Measurements from ENCODE around the gene KCNK6. TPM values are rescaled to one million over a fixed set of nuclear protein-coding genes. Genes with fewer than 3 reads are reported as not detected.

KCNK6 gene
- total and polyA plus RNA-seq, 2 donors from 2014 or later: 2.2 to 7.2 TPM

GRCh38 chr19:38359242-38360021 is 39.8 kb downstream of the KCNK6 start:
- H3K27ac ChIP-seq (ENCODE audit: low read depth in 2 of 2, low read length in 2 of 2): no peak overlapping the region
- peaks cover 7% of the 10 kb centered on the region for H3K27me3 ChIP-seq (ENCODE audit: control insufficient read depth, insufficient read depth, low read length)
- TF ChIP-seq CTCF (IDR thresholded peaks at IDR 0.05; ENCODE audit: borderline replicate concordance, extremely low read depth, insufficient read depth): no peak

GRCh38 chr19:38360351-38360750 is 40.7 kb downstream of the KCNK6 start:
- intact Hi-C loops (cut with DNase I): no loop called here
- DNase-seq: peak in 1 of 5 donors; percentile 67
- Histone ChIP-seq H3K9me3 (ENCODE audit: control insufficient read depth in 2 of 3, insufficient read depth in 1 of 3, low read length in 3 of 3) (no peaks in the 10 kb centered on the region), H3K27me3 (ENCODE audit: control insufficient read depth, insufficient read depth, low read length) (peaks cover 7% of the 10 kb centered on the region), H3K27ac (ENCODE audit: low read depth in 2 of 2, low read length in 2 of 2) (no peak overlapping the region), H3K9ac (ENCODE audit: low read length in 3 of 3) (no peak overlapping the region), H3K4me3 (ENCODE audit: low read length in 3 of 3) (no peak overlapping the region), H3K36me3 (ENCODE audit: control insufficient read depth in 2 of 3, insufficient read depth in 3 of 3, low read length in 3 of 3) (no peaks in the 10 kb centered on the region), H3K4me1 (ENCODE audit: control insufficient read depth in 2 of 3, insufficient read depth in 2 of 3, low read depth in 1 of 3, low read length in 3 of 3) (peaks cover 0 to 3% (median 0%) of the 10 kb centered on the region in 3 donors)
- no peak for TF ChIP-seq CTCF (IDR thresholded peaks at IDR 0.05; ENCODE audit: borderline replicate concordance, extremely low read depth, insufficient read depth)
- FAIRE-seq: no peak

More at GRCh38 chr19:38359242-38360021, 39.8 kb downstream of the KCNK6 start:
- no peaks in the 10 kb centered on the region for H3K36me3 ChIP-seq (ENCODE audit: control insufficient read depth in 2 of 3, insufficient read depth in 3 of 3, low read length in 3 of 3)
- H3K4me1 ChIP-seq (ENCODE audit: control insufficient read depth in 2 of 3, insufficient read depth in 2 of 3, low read depth in 1 of 3, low read length in 3 of 3): peaks cover 0 to 3% (median 0%) of the 10 kb centered on the region in 3 donors
- peak in 1 of 5 donors; percentile 51 for DNase-seq
- no peaks in the 10 kb centered on the region for H3K9me3 ChIP-seq (ENCODE audit: control insufficient read depth in 2 of 3, insufficient read depth in 1 of 3, low read length in 3 of 3)
- intact Hi-C loops (cut with DNase I): no loop called here
- no peak overlapping the region for H3K4me3 ChIP-seq (ENCODE audit: low read length in 3 of 3)
- H3K9ac ChIP-seq (ENCODE audit: low read length in 3 of 3): no peak overlapping the region
- no peak for FAIRE-seq

GRCh38 chr19:38360839-38361631 is 41.4 kb downstream of the KCNK6 start:
- no peaks in the 10 kb centered on the region for H3K9me3 ChIP-seq (ENCODE audit: control insufficient read depth in 2 of 3, insufficient read depth in 1 of 3, low read length in 3 of 3)
- TF ChIP-seq CTCF (IDR thresholded peaks at IDR 0.05; ENCODE audit: borderline replicate concordance, extremely low read depth, insufficient read depth): no peak
- H3K36me3 ChIP-seq (ENCODE audit: control insufficient read depth in 2 of 3, insufficient read depth in 3 of 3, low read length in 3 of 3): no peaks in the 10 kb centered on the region
- FAIRE-seq (no peak), DNase-seq (no peak)
- H3K27me3 ChIP-seq (ENCODE audit: control insufficient read depth, insufficient read depth, low read length): peaks cover 7% of the 10 kb centered on the region
- peak overlapping the region in 1 of 3 donors; percentile 41 for H3K9ac ChIP-seq (ENCODE audit: low read length in 3 of 3)
- H3K4me3 ChIP-seq (ENCODE audit: low read length in 3 of 3): peak overlapping the region; percentile 41 to 55 (median 41)
- intact Hi-C loops (cut with DNase I): no loop called here
- H3K27ac ChIP-seq (ENCODE audit: low read depth in 2 of 2, low read length in 2 of 2): no peak overlapping the region
- peaks cover 0 to 3% (median 0%) of the 10 kb centered on the region in 3 donors for H3K4me1 ChIP-seq (ENCODE audit: control insufficient read depth in 2 of 3, insufficient read depth in 2 of 3, low read depth in 1 of 3, low read length in 3 of 3)

All from kidney (tissue), 14 donors.